ENCODE data around the gene DCTN3.

GRCh38 chr9:34664281-34665066 lies 44.2 kb upstream of the DCTN3 start:
- peak; percentile 69 for TF ChIP-seq CTCF (conservative IDR thresholded peaks at IDR 0.05)
- no peak for TF ChIP-seq EZH2 (IDR thresholded peaks at IDR 0.05; ENCODE audit: low read depth)
